Measurements from ENCODE around the gene CHST2. TPM values are rescaled to one million over a fixed set of nuclear protein-coding genes. Genes with fewer than 3 reads are reported as not detected.
"Not testable (repeated sequence)": the region's sequence is repeated elsewhere in the genome, so short reads cannot be mapped to it uniquely, and the experiment has no call there.

The CHST2 gene
- polyA plus RNA-seq, 1 donor, result 4.0 TPM

DNA sequence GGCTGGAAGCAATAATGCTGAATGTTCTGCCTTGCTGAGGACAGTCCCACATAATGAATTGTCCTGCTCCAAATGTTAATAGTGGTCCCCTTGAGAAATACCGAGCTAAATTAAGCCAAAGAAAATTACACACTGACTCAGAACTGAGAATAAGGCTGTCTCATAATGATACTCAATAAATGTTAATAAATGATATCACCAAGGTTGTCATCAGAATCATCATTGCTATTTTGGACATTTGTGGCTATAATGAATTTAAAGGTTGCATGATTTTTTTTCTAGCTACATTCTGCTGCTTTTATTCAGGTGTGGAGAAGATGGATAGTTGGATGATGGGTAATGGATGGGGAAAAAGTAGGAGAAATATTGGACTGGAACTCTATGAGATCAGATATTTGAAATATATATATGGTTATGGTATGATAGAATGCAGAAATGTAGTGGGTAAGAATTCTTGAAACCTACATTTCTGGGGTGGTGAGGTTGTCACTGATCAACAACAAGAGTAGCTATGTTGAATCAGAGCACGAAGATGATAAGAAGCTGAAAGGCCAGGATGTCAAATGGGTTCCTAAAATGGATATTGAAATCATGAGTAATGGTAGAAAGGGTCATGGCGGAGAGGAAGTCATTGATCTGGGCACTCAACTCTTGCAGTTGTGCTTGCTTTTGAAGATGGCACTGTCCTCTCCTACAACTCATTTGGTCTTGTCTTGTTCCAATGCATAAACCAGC lies 12.8 kb downstream of the CHST2 start:
- no peak for DNase-seq (ENCODE audit: low read depth)

DNA sequence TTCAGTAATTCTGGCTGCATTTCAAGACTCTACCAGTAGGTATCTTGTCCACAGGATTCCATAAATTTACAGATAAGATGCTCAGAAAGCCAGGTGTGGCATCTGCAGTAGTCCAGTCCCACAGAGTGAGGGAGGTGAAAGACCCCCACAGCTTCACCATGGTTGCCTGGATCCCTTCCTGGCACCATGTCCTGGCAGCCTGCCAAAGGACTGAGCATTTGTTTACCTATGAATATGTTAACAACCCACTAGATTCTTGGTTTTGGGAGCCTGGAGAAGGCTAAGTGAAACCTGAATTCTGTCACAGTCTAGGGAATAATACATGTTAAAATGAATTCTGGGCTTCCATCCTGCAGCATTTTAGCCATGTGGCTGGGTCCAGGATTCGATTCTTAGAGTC lies 14.9 kb downstream of the CHST2 start:
- DNase-seq (ENCODE audit: low read depth), result no peak

DNA sequence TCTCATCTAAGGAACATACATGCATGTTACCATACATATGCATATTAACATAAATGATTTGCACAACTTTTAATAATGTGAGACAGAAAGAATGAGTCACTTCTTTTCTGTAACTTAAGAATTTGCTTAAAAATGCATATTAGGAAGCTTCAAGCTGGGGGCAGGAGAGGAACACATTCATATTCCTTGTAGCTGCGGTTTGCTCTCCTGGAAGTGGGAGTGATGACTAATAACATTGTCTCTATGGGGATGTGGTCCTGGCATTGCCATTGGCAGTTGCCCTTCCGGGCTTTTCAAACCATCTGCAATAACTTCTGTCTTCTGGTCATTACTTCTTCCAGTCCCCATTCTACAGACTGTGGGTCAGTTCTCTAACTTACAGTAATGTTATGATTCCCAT lies 15.6 kb downstream of the CHST2 start:
- no peak for DNase-seq (ENCODE audit: low read depth)

DNA sequence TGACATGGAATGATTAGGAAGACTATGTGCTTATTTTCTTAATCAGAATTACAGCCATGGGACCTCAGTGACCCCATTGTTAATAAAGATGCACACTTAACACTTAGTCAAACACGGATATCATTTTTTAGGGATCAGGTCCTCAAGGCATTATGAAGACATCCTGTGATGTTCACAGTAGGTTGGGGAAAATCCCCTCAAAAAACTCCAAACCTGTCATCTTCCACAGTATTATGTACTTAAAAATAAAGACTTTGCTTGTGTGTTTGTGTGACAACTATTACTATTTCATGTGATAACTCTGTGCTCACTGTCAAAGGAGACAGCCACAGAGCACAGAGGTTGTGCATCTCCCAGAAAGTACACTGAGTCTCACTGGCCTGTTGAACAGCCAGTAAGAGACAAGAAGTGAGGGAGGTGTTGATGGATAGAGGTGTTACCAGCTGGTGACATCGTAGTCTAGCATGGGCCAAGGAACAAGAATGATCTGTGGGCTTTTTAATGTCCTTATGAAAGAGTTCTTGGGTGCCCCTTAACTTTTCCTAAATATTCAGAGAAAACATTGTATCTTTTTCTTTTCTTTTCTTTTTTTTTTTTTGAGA lies 18.0 kb downstream of the CHST2 start:
- no peak for DNase-seq (ENCODE audit: low read depth)

DNA sequence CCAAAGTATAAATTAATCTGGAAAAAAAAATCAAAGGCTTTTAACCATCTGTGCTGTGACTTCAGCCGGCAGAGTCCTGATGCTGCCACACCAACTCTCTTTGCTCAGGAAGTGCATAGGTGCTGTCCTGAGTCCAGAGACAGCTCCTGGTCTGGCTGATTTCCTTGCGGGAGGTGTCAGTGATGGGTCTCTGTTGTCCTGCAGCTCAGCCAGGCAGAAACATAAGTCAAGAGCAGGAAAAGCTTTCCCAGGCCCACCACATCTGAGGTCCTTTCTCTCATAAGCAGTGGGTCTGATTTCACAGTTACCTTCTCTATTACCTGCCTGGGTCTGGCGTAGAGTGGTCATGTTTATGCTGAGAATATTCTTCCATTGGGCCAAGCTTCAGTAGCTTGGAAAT lies 19.4 kb downstream of the CHST2 start:
- DNase-seq (ENCODE audit: low read depth), result no peak

DNA sequence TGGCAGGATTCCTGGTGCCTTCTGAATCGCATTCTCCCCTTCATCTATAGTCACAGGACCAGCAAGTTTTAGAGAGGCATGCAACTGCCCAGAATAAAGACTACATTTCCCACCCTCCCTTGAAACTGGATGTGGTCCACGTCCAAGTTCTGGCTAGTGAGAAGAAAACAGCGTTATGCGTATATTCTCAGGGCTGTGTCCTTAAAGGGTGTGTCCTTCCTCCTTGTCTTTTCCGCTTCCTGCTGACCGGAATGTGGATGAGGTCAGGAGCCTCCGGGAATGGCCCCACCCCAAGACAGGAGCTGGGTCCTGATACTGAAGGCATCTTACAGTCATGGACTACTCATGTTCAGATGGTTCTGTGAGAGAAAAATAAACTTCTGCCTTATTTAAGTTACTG lies 20.2 kb downstream of the CHST2 start:
- no peak for DNase-seq (ENCODE audit: low read depth)

DNA sequence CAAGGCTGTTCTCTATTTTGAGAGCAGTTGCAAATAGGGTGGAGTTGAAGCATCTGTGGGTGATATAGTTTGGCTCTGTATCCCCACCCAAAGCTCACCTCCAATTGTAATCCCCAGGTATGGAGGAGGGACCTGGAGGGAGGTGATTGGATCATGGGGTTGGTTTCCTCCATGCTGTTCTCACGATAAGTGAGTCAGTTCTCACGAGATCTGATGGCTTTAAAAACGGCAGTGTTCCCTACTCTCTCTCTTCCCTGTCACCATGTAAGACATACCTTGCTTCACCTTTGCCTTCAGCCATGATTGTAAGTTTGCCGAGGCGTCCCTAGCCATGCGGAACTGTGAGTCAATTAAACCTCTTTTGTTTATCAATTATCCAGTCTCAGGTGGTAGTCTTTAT lies 21.0 kb downstream of the CHST2 start:
- DNase-seq (ENCODE audit: low read depth), result no peak

DNA sequence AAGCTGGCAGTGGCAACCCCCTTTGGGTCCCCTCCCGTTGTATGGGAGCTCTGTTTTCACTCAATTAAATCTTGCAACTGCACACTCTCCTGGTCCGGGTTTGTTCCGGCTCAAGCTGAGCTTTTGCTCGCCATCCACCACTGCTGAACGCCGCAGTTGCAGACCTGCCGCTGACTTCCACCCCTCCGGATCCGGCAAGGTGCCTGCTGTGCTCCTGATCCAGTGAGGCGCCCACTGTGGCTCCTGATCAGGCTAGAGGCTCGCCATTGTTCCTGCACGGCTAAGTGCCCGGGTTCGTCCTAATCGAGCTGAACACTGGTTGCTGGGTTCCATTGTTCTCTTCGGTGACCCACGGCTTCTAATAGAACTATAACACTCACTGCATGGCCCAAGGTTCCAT lies 22.8 kb downstream of the CHST2 start:
- DNase-seq (ENCODE audit: low read depth), result no peak

DNA sequence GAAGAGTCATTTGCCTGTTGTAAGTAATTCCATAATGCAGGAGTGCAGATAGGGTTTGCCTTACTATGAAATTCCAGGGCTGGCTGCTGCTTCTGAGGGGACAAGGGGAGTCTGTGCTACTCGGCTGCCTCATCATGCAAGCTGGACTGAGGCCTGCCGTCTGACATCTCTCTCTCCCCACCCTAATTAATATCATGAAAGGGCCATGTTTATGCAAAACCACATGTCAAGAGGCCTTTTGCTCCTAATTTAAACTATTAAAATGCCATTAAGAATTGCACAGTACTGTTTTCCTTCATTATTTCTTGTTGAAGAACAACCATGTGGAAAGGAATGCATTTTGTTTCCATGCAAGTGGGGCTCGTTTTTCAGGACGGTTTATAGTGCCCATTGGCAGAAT lies 26.3 kb downstream of the CHST2 start:
- no peak for DNase-seq (ENCODE audit: low read depth)

DNA sequence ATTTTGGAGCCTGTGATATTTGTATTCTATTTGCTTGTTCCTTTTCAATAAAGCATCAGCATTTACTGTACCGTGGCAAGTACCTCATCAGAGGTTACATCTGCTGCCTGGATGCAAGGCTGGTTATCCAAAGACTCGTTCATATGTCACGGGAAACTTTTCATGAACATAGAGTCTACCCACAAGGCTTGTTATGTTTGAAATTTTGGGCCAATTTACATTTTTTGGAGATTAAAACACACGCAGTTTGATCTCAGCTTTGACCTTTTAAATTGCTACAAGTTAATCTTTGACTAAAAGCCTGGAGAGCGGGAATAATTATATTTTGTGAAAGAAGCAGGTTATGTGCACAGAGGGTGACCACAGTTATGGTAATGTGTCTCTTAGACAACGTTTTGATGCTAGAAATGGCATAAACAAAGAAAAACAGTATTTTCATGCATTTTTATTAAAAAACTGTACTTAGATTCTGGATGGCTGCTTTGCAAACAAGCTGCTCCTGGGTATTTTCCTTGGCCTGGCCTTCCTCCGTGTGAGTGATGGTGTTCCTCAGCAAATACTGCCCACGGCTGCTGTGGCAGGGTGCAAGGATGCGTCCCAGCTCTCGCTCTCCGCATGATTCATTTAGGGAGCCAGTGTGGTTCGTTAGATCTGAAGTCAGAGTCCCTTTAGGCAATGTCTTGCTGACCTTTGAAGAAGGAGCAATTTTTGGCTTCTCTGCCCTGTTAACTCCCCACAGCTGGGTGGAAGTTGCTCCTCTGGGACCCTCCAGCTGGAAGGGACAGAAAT lies 27.1 kb downstream of the CHST2 start:
- no peak for DNase-seq (ENCODE audit: low read depth)

DNA sequence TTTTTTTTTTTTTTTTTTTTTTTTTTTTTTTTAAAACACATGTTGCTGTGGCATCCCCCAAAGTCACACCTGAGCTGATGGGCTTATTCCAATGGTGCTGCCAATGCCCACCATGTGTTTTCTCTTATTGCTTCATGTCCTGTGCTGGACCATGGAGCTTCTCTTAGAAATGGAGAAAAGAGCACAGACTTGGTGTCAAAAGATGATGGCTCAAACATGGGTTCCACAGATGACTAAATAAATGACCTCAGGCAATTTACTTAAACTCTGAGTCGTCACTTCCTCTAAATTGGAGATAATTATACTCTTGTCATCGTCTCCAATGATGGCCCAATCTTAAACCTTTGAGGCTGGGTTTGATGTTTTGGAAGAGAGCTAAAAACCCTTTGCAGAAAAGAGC lies 28.1 kb downstream of the CHST2 start:
- DNase-seq (ENCODE audit: low read depth), result no peak

DNA sequence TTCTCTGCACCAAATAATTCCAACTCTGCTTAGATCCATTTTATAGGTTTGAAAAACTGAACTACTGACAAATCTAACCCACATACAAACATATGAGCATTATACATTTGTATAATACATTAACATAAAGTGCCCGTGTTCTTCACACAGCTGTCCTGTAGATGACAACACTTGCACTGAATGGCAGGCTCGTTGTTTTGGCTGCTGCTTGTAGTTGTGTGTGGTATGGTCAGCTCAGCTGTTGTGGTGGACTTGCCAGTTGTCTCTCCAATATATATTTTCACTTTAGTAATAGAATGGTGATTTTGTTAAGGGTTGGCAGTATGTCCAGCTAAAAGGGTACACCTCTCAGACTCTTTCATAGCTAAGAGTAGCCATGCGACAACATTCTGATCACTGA lies 30.5 kb downstream of the CHST2 start:
- no peak for DNase-seq (ENCODE audit: low read depth)

DNA sequence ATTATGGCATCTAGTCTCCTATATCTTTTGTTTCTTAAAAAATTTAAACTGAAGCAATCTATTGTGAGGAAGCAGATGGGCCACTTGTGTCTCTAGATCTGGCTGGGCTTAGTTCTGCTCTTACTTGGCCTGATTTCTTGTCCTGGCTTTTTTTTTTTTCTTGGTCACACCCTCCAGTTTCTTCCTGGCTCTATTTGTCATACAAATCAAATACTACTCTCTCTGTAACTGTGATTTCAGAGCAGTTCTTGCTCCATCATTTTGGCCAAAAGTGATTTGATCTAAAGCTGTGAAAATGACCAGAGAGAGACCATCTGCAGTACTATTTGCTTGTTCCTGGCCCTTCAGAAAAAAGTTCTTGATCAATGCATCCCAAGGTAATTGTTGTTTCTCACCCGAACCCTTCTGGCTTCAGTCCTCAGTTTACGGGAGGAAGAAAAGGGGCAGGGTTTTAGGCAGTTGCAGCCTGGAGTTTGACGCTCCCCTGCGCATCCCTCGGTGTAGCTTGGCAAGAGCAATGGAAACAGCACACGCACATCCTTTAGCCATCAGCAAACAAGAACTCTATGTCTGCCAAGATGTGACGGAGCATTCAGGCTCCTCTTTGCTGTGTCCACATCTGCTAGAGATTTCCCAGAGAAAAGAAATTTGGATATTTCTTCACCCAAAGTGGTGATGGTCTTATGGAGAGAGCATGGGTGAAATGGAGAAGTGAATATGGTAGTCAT lies 31.6 kb downstream of the CHST2 start:
- peak; percentile 99 for DNase-seq (ENCODE audit: low read depth)

DNA sequence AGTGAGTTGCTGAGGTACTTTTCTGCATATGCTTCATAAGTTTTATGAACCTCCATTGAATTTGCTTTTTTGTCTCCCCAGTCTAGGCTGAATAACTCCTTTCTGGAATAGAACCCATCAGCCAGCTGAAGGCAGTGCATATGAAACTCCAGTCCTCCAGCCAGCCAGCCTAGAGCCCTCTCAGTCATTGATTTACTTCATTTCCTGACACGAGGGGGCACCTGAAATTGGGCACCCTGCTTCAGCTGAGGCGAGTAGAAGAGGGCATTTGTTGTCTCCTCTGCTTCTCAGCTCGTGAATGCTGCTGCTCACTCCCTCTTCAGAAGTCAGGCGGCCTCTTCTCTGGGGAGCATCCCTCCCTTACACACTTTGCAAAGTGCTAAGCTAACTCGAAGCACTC lies 32.5 kb downstream of the CHST2 start:
- no peak for DNase-seq (ENCODE audit: low read depth)

DNA sequence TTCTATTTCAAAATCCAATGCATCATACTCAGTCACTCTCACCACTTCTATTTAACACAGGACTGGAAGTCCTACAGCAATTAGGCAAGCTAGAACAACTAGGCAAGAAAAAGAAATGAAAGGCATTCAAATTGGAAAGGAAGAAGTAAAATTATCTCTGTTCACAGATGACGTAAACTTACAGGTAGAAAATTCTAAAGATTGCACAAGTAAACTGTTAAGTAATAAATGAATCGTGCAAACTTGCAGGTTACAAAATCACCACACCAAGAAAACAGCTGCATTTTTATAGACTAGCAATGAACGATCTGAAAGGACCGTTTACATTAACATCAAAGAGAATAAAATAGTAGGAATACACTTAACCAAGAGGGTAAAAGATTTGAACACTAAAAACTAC lies 36.2 kb downstream of the CHST2 start:
- no peak for DNase-seq (ENCODE audit: low read depth)

DNA sequence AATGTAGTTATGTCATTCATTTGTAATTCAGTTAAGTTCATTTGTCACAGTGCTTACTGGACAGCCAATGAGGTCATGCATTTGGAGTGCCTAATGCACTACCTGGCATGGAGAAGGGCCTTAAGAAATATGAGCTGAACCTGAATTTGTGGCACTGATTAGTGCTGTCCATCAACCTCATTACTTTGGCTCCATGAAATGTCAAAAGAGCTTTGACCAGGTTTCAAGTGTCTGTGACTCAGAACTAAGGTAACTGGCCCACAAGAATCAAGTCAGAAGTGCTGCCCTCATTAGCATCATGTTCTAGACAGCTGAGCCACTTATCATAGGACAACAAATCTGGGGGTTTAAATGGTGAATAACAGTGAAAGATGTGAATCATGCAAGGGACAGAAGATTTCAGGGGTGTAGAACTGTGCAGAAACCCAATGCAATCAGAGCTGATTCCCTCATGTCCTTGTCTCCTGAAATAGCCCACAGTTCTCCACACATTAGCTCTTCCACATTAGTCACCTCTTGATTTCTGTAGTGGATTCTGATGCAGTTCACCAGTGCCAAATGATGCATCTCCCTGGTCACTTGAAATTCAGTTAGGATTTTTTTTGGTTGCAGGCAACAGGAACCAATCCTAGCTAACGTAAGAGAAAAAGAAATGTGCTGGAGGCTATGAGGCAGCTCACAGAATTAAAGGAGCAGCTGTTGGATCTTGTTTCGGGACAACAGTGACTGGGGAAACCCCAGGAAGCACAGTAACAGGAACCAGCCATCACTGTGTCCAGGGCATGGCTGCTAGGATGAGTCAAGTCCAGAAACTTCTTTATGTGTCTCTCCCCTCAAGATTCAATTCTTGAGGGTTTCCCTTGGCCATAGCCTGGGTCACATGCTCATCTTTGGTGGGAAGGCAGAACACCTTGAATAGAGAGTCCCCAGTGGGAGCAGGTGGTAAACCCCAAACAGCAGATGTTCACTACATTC lies 38.7 kb downstream of the CHST2 start:
- no peak for DNase-seq (ENCODE audit: low read depth)

DNA sequence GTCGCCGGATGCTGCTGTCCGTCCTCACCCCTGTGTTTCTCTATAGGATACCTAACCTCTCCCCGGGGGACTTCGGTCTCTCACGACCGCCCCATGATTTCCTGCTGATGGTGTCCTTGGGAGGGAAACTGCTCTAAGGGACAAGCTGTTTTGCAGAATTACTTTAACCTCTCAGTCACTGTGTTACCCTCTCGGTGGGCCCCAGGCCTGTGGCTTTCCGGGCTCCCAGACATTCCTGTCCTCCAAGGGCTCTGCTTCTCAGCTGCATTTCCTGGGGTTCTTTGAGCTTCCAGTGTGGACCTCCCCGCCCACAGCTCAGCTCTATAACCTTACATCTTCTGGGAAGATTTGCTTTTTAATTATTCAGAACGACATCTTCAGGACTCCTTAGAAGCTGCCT lies 40.9 kb downstream of the CHST2 start:
- DNase-seq (ENCODE audit: low read depth), result no peak

DNA sequence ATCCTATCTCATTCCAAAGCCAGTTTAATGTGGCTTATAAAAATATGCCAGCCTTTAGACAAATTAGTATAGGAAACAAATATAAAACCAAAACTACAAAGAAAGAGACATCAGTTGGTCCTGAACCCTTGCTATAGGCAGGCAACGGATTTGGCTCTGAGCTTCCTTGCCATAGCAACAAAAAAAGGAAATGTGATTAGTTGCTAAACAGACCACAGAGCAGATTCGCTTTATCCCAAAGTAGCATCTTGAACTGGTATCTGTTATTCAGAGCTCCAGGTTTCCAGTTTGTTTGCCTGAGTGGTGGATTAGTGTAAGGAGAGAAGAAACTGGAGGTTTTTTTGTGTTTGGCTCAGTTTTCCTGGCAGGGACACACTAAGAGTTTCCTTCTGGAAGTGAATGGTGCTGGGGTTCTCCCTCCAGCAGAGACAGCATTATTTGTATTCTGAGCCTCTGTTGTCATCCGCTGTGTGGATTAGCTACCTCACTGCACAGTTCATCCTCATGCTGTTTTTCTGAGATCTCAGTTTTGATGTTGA lies 44.1 kb downstream of the CHST2 start:
- DNase-seq (ENCODE audit: low read depth), result no peak

DNA sequence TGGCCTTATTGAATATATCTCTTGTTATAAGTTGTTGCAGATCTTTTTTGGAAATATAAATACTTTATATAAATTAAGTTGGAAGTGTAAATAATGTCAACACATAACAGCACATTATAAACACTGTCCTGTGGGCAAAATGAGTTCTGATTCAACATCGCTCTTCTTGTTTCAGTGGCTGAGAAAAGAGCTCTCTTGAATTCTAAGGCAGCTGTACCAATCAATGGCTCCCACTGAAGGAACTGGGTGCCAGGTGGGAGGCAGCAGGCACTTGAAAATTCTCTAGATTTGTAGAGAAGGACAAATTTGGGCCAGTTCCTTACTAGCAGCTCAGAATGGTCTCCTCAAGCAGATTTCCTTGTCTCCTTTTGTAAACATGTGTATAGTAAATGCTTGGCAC lies 45.6 kb downstream of the CHST2 start:
- DNase-seq (ENCODE audit: low read depth), result no peak

DNA sequence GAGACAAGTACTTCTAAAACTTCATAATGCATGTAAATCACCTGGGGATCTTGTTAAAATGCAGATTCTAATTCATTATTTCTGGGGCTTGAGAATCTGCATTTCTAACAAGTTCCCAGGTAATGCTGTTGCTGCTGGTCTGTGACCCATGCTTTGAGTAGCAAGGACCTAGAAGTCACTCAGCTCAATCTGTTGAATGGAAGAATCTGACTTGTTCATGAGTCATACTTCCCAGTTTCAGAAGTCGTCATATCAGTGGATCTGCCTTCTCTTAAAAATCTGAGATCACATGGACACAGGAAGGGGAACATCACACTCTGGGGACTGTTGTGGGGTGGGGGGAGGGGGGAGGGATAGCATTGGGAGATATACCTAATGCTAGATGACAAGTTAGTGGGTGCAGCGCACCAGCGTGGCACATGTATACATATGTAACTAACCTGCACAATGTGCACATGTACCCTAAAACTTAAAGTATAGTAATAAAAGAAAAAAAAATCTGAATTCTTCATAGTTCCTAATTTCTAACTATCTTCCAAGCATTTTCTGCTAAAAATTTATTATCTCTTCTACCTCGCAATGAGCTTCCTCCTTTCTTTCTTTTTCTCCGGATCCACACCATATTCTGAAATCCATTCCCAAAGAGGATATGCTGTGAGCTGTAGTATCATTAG lies 46.2 kb downstream of the CHST2 start:
- not testable (repeated sequence) for DNase-seq (ENCODE audit: low read depth)

Measured in forelimb muscle (tissue), 1 donor.